GM12878 (cell line): ENCODE measurements around the gene HOXD11.

Source experiments
- LARP7 ChIP-seq: fragments of 450-650 bp; IDR thresholded peaks from 2 replicates; pipeline ENCODE4 v1.6.1; 2017; ENCODE audit warnings: mild to moderate bottlenecking
- POLR2AphosphoS5 ChIP-seq: IDR thresholded peaks from 2 replicates; pipeline ENCODE4 v1.6.1; 2011; ENCODE audit warnings: mild to moderate bottlenecking, low read length, inconsistent platforms
- SMC3 ChIP-seq: IDR thresholded peaks from 2 replicates; pipeline ENCODE4 v1.6.1; 2011; ENCODE audit warnings: low read length, improper control_type of control experiment, borderline replicate concordance
- TAF1 ChIP-seq: IDR thresholded peaks from 2 replicates; pipeline ENCODE4 v1.6.1; 2011; ENCODE audit warnings: mild to moderate bottlenecking, low read depth, low read length, borderline replicate concordance
- YY1 ChIP-seq: IDR thresholded peaks from 2 replicates; pipeline ENCODE4 v1.6.1; 2011; ENCODE audit warnings: low read depth, mild to moderate bottlenecking, low read length
- TF ChIP-seq, protein P1 (sequence below): IDR thresholded peaks from 2 replicates; pipeline ENCODE4 v1.6.1; 2012; ENCODE audit warnings: low read depth, low read length, improper control_type of control experiment
- TF ChIP-seq, protein P2 (sequence below): fragments of 450-650 bp; IDR thresholded peaks from 2 replicates; pipeline ENCODE4 v1.6.1; 2016; ENCODE audit warnings: mild to moderate bottlenecking
- TF ChIP-seq, protein P3 (sequence below): IDR thresholded peaks from 2 replicates; pipeline ENCODE4 v1.6.1; 2011; ENCODE audit warnings: low read depth, mild to moderate bottlenecking, low read length, moderate library complexity, borderline replicate concordance; ENCODE audit errors: extremely low read depth

DNA sequence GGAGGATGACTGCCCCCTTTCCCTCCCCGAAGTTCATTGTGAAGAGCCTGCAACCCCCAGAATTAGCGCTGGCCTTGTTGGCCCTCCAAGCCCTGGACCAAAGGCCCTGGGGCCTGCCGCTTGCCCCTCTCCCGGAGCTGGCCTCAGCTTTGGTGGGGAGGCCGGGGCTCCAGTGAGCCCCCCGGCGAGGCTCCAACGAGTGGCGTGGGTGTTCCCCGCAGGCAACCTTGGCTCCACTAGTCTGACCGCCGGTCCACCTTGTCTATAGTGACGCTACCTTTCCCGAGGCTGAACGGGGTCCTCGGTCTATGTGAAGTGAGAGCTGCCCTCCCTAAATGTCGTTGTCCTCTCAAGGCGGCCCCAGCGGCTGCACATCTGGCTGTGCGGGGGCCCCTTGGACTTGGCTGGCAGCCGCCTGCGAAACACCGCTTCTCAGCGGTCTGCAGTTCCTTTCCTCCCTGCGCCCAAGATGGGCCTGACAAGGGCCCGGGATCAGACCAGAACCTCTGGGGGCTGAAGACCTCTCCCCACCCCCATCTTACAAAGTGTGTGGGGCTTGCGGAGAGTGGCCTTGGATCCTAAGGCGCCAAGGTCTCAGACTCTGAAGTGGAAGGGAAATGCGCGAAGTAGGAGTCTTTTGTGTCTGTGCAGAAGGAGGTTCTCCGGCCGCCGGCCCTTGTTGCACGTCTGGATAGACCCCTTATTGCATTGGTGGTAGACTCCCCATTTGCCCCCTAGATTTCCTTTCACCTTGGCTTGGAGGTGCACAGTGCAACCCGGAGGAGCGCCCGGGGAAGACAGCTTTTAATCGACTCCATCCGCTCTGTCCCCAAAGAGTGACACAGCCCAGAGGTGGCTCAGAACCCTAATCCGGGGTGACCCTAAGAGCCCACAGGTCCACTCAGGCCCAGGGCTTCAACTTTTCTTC, 5.6 kb downstream of the HOXD11 start:
- no peak for TF ChIP-seq TAF1
- TF ChIP-seq YY1, result no peak
- TF ChIP-seq, protein P1, sequence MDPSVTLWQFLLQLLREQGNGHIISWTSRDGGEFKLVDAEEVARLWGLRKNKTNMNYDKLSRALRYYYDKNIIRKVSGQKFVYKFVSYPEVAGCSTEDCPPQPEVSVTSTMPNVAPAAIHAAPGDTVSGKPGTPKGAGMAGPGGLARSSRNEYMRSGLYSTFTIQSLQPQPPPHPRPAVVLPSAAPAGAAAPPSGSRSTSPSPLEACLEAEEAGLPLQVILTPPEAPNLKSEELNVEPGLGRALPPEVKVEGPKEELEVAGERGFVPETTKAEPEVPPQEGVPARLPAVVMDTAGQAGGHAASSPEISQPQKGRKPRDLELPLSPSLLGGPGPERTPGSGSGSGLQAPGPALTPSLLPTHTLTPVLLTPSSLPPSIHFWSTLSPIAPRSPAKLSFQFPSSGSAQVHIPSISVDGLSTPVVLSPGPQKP, result no peak
- TF ChIP-seq, protein P2, sequence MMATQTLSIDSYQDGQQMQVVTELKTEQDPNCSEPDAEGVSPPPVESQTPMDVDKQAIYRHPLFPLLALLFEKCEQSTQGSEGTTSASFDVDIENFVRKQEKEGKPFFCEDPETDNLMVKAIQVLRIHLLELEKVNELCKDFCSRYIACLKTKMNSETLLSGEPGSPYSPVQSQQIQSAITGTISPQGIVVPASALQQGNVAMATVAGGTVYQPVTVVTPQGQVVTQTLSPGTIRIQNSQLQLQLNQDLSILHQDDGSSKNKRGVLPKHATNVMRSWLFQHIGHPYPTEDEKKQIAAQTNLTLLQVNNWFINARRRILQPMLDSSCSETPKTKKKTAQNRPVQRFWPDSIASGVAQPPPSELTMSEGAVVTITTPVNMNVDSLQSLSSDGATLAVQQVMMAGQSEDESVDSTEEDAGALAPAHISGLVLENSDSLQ, result no peak
- TF ChIP-seq LARP7, result no peak
- no peak for TF ChIP-seq POLR2AphosphoS5
- TF ChIP-seq, protein P3, sequence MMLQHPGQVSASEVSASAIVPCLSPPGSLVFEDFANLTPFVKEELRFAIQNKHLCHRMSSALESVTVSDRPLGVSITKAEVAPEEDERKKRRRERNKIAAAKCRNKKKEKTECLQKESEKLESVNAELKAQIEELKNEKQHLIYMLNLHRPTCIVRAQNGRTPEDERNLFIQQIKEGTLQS, result no peak
- no peak for TF ChIP-seq SMC3
